ENCODE results near the gene FAM3C. TPM values are rescaled to one million over a fixed set of nuclear protein-coding genes. Genes with fewer than 3 reads are reported as not detected.

The FAM3C gene
- total and polyA plus RNA-seq, 4 donors, result 26.3 to 62.2 (median 37.6) TPM

DNA sequence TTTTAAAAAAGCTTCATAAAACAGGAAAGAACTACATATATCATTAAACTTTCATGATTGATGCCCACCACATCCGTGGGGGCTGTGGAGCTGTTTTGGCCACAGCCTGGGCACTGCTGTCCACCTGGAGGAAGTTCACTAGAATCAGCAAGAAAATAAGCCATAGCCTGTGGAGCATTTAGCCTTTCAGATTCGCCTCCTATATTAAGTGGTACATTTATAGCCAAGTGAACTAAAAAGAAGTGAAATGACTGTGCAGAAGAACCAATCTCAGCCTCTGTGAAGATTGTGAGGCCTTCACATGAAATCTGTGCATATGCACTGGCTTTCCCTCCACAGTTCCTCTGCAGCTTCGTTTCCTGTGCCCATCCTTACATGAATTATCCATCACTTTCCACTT, 43.8 kb downstream of the FAM3C start:
- no peak overlapping the region for H3K4me3 ChIP-seq
- WGBS, 2 donors, result 55 to 67% methylated on average over 3 of the region's 3 CpGs
- no peak for DNase-seq
- peaks cover 0 to 9% (median 6%) of the 10 kb centered on the region in 4 donors for H3K36me3 ChIP-seq (ENCODE audit: control insufficient read depth in 4 of 4, insufficient read depth in 4 of 4, low read length in 4 of 4)
- H3K9ac ChIP-seq (ENCODE audit: insufficient read depth in 1 of 2, low read length in 2 of 2), result no peak overlapping the region
- no peaks in the 10 kb centered on the region for H3K27me3 ChIP-seq (ENCODE audit: control insufficient read depth in 3 of 3, insufficient read depth in 3 of 3, low read length in 2 of 3)
- ATAC-seq (ENCODE audit: insufficient read depth, low FRiP score), result no peak
- no peak for TF ChIP-seq CTCF (IDR thresholded peaks at IDR 0.05; ENCODE audit: control extremely low read depth, extremely low read depth)
- H3K4me1 ChIP-seq (ENCODE audit: control insufficient read depth in 5 of 5, insufficient read depth in 5 of 5, low read length in 5 of 5), result no peaks in the 10 kb centered on the region
- no peaks in the 10 kb centered on the region for H3K9me3 ChIP-seq (ENCODE audit: control insufficient read depth in 4 of 4, insufficient read depth in 3 of 4, low read length in 3 of 4)
- no peak overlapping the region for H3K27ac ChIP-seq (ENCODE audit: low read depth in 1 of 2, low read length in 1 of 2)

DNA sequence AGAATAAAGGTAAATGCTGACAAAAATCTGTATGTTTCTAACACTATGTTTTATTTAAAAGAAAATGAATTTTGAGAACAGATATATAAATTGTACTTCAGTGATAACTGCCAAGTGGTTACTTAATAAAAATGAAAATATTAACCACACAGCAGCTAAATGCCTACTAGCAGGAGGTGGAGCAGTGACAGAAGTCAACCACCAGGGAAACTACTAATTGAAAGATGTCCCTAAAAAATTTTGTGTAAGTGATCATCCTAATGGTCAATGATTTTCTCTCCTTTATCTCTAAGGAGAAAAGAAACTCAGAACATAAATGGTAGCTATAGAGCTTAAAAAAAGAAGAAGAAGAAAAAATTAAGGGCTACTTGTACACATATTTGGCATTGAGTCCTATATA, 44.4 kb downstream of the FAM3C start:
- H3K4me3 ChIP-seq, result no peak overlapping the region
- no peak overlapping the region for H3K9ac ChIP-seq (ENCODE audit: insufficient read depth in 1 of 2, low read length in 2 of 2)
- DNase-seq, result no peak
- H3K9me3 ChIP-seq (ENCODE audit: control insufficient read depth in 4 of 4, insufficient read depth in 3 of 4, low read length in 3 of 4), result no peaks in the 10 kb centered on the region
- no peaks in the 10 kb centered on the region for H3K27me3 ChIP-seq (ENCODE audit: control insufficient read depth in 3 of 3, insufficient read depth in 3 of 3, low read length in 2 of 3)
- ATAC-seq (ENCODE audit: insufficient read depth, low FRiP score), result no peak
- peaks cover 0 to 11% (median 6%) of the 10 kb centered on the region in 4 donors for H3K36me3 ChIP-seq (ENCODE audit: control insufficient read depth in 4 of 4, insufficient read depth in 4 of 4, low read length in 4 of 4)
- no peaks in the 10 kb centered on the region for H3K4me1 ChIP-seq (ENCODE audit: control insufficient read depth in 5 of 5, insufficient read depth in 5 of 5, low read length in 5 of 5)
- no peak overlapping the region for H3K27ac ChIP-seq (ENCODE audit: low read depth in 1 of 2, low read length in 1 of 2)
- TF ChIP-seq CTCF (IDR thresholded peaks at IDR 0.05; ENCODE audit: control extremely low read depth, extremely low read depth), result no peak

- Histone ChIP-seq H3K36me3 (ENCODE audit: control insufficient read depth in 4 of 4, insufficient read depth in 4 of 4, low read length in 4 of 4) (peaks cover 0 to 14% (median 1%) of the 10 kb centered on the region in 4 donors), H3K27ac (ENCODE audit: low read depth in 1 of 2, low read length in 1 of 2) (no peak overlapping the region), H3K9ac (ENCODE audit: insufficient read depth in 1 of 2, low read length in 2 of 2) (no peak overlapping the region), H3K4me1 (ENCODE audit: control insufficient read depth in 5 of 5, insufficient read depth in 5 of 5, low read length in 5 of 5) (no peaks in the 10 kb centered on the region), H3K9me3 (ENCODE audit: control insufficient read depth in 4 of 4, insufficient read depth in 3 of 4, low read length in 3 of 4) (no peaks in the 10 kb centered on the region), H3K4me3 (no peak overlapping the region), H3K27me3 (ENCODE audit: control insufficient read depth in 3 of 3, insufficient read depth in 3 of 3, low read length in 2 of 3) (no peaks in the 10 kb centered on the region)
- no peak for DNase-seq
- WGBS, 2 donors, result 90 to 95% methylated on average over 1 of the region's 1 CpG
- TF ChIP-seq CTCF (IDR thresholded peaks at IDR 0.05; ENCODE audit: control extremely low read depth, extremely low read depth), result no peak
- no peak for ATAC-seq (ENCODE audit: insufficient read depth, low FRiP score)
These were observed 51.6 kb downstream of the FAM3C start for GRCh38 chr7:121344497-121344896.

GRCh38 chr7:121344093-121344492, 52.0 kb downstream of the FAM3C start:
- no peaks in the 10 kb centered on the region for H3K9me3 ChIP-seq (ENCODE audit: control insufficient read depth in 4 of 4, insufficient read depth in 3 of 4, low read length in 3 of 4)
- no peaks in the 10 kb centered on the region for H3K27me3 ChIP-seq (ENCODE audit: control insufficient read depth in 3 of 3, insufficient read depth in 3 of 3, low read length in 2 of 3)
- H3K27ac ChIP-seq (ENCODE audit: low read depth in 1 of 2, low read length in 1 of 2), result no peak overlapping the region
- no peaks in the 10 kb centered on the region for H3K4me1 ChIP-seq (ENCODE audit: control insufficient read depth in 5 of 5, insufficient read depth in 5 of 5, low read length in 5 of 5)
- peak in 1 of 3 donors; percentile 14 for DNase-seq
- no peak for TF ChIP-seq CTCF (IDR thresholded peaks at IDR 0.05; ENCODE audit: control extremely low read depth, extremely low read depth)
- WGBS, 2 donors, result 88 to 94% methylated on average over 2 of the region's 2 CpGs
- peaks cover 0 to 14% (median 2%) of the 10 kb centered on the region in 4 donors for H3K36me3 ChIP-seq (ENCODE audit: control insufficient read depth in 4 of 4, insufficient read depth in 4 of 4, low read length in 4 of 4)
- H3K9ac ChIP-seq (ENCODE audit: insufficient read depth in 1 of 2, low read length in 2 of 2), result no peak overlapping the region
- no peak for ATAC-seq (ENCODE audit: insufficient read depth, low FRiP score)
- H3K4me3 ChIP-seq, result no peak overlapping the region

Measured in lung (tissue), 12 donors.